HEK293T (cell line): ENCODE results near the gene PNMA3.

Experiments used
- BHLHE40 ChIP-seq: fragments of 450-650 bp; IDR thresholded peaks from 2 replicates; pipeline ENCODE4 v1.6.1; 2016; ENCODE audit warnings: mild to moderate bottlenecking, moderate library complexity, borderline replicate concordance
- ELF4 ChIP-seq: fragments of 450-650 bp; IDR thresholded peaks from 2 replicates; pipeline ENCODE4 v1.6.1; 2017; ENCODE audit warnings: antibody characterized with exemption
- FOXA1 ChIP-seq: fragments of 450-650 bp; IDR thresholded peaks from 2 replicates; pipeline ENCODE4 v1.6.1; 2016; ENCODE audit warnings: mild to moderate bottlenecking
- FOXK2 ChIP-seq: fragments of 450-650 bp; IDR thresholded peaks from 2 replicates; pipeline ENCODE4 v1.6.1; 2016; ENCODE audit warnings: mild to moderate bottlenecking
- FOXM1 ChIP-seq: fragments of 450-650 bp; IDR thresholded peaks from 2 replicates; pipeline ENCODE4 v1.6.1; 2017; ENCODE audit warnings: mild to moderate bottlenecking, borderline replicate concordance
- LEF1 ChIP-seq: fragments of 450-650 bp; IDR thresholded peaks from 2 replicates; pipeline ENCODE4 v1.6.1; 2017; ENCODE audit warnings: mild to moderate bottlenecking, borderline replicate concordance
- NFRKB ChIP-seq: fragments of 450-650 bp; IDR thresholded peaks from 2 replicates; pipeline ENCODE4 v1.6.1; 2016; ENCODE audit warnings: mild to moderate bottlenecking, moderate library complexity
- SUZ12 ChIP-seq: fragments of 450-650 bp; IDR thresholded peaks from 2 replicates; pipeline ENCODE4 v1.6.1; 2016; ENCODE audit warnings: mild to moderate bottlenecking

DNA sequence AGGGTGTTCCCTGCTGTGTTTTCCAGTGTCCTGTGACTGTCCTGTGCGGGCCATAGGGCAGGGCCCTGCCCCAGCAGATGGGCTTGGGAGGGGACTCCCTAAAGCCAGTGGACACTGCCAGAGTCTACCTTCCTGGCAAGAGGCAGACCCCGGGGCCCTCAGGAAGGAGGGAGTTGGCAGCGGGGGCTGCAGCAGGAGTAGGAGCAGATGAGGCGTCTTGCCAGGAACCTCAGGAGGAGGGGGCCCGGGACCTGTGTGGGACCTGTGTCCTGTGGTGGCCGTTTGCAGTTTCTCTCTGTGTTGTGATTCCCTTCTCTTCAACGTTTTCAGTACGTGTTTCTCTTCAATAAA is 3.8 kb downstream of the PNMA3 start:
- TF ChIP-seq FOXA1 (no peak), ELF4 (no peak), FOXK2 (no peak), NFRKB (no peak), FOXM1 (no peak), LEF1 (no peak), SUZ12 (no peak), BHLHE40 (no peak)
